Pancreas (tissue), 10 donors: ENCODE data around the gene PRELID2. TPM values are rescaled to one million over a fixed set of nuclear protein-coding genes. Genes with fewer than 3 reads are reported as not detected.

ENCODE experiments used
- ATAC-seq, 4 donors: fragments of 200-7000 bp; cut with Tn5 transposase; one replicate each; pipeline versions ENCODE4 v1.8.0 to v1.9.1; 2020; ENCODE audit warnings: mild to moderate bottlenecking in 4 of 4, moderate library complexity in 4 of 4
- DNase-seq, 6 donors: peaks; one replicate each; pipeline ENCODE4 v3.0.0-alpha.2; 2020
- FAIRE-seq: peaks from 2 replicates; lab custom pipeline; 2012; peaks lifted over from hg19 to GRCh38; lab: Jason Lieb, UNC
- H3K27ac ChIP-seq, 4 donors: fragments of 200-600 bp; sonication (generic); 1 replicate in 3 of 4; 2 replicates in 1 of 4; pipeline versions ENCODE4 v1.5.0 to v1.8.0; 2020
- H3K27me3 ChIP-seq, 4 donors: fragments of 200-600 bp; one replicate each; pipeline ENCODE4 v1.8.0; 2021
- H3K36me3 ChIP-seq, 3 donors: fragments of 200-600 bp; sonication (generic) in 1 of 3; one replicate each; pipeline versions ENCODE4 v1.5.0 to v1.8.0; 2020 to 2021
- H3K4me1 ChIP-seq, 3 donors: fragments of 200-600 bp; one replicate each; pipeline ENCODE4 v1.8.0; 2021
- H3K4me3 ChIP-seq, 4 donors: fragments of 200-600 bp; sonication (generic) in 2 of 4; one replicate each; pipeline versions ENCODE4 v1.5.0 to v1.8.0; 2020 to 2021
- H3K9me3 ChIP-seq, 4 donors: fragments of 200-600 bp; one replicate each; pipeline ENCODE4 v1.8.0; 2021
- WGBS, 2 donors: extraction: QIAGEN DNeasy Blood & Tissue Kit; methylation state at CpG; one replicate each; pipeline ENCODE4 v1.1.7; 2013; 5-methylcytosine and 5-hydroxymethylcytosine counted together
- intact Hi-C, 3 donors: fragments of 100-400 bp; cut with DNase I; formaldehyde crosslinking; loops; one replicate each; pipeline versions ENCODE4 v1.11.1 to v1.14.2; 2022
- polyA plus RNA-seq, 2 donors: library from polyadenylated mRNA; stranded (reverse); fragments of 200-250 nt; gene quantifications; one replicate each; pipeline ENCODE4 v1.2.3, GENCODE V29; 2013
- total RNA-seq, 6 donors: library from RNA; stranded (reverse); fragmentation: NEBNext Ultra II Directional in 4 of 6; extraction: Animal tissue kit (Norgen Biotek cat#: 25700) in 4 of 6; gene quantifications; one replicate each; pipeline versions ENCODE4 v1.2.1 to v1.2.4, GENCODE V29; 2021 to 2023
- TF ChIP-seq, protein P1 (sequence below), 4 donors: fragments of 200-600 bp; sonication (generic) in 3 of 4; IDR thresholded peaks; one replicate each; pipeline versions ENCODE4 v1.5.0 to v1.8.0; 2021; ENCODE audit warnings: antibody characterized with exemption in 4 of 4
- donor health status: healthy with polysubstance abuse.
- donor health status: DM: no; HTN: no; CAD: no; lungs with moderate emphysema.
- donor health status: DM: no; HTN: no; CAD: no.
- donor health status: control.
- donor health status: control.
- donor health status: Bipolar disorder and iron deficiency.
- donor health status: DM: yes; HTN: yes; CAD: no.
- donor health status: DM: no; HTN: no; CAD: no.
- donor health status: DM: no; HTN: no; CAD: no.
- donor health status: DM: yes; HTN: yes; CAD: no.

The PRELID2 gene
- total and polyA plus RNA-seq, 8 donors, result 4.0 to 15.2 (median 10.0) TPM

DNA sequence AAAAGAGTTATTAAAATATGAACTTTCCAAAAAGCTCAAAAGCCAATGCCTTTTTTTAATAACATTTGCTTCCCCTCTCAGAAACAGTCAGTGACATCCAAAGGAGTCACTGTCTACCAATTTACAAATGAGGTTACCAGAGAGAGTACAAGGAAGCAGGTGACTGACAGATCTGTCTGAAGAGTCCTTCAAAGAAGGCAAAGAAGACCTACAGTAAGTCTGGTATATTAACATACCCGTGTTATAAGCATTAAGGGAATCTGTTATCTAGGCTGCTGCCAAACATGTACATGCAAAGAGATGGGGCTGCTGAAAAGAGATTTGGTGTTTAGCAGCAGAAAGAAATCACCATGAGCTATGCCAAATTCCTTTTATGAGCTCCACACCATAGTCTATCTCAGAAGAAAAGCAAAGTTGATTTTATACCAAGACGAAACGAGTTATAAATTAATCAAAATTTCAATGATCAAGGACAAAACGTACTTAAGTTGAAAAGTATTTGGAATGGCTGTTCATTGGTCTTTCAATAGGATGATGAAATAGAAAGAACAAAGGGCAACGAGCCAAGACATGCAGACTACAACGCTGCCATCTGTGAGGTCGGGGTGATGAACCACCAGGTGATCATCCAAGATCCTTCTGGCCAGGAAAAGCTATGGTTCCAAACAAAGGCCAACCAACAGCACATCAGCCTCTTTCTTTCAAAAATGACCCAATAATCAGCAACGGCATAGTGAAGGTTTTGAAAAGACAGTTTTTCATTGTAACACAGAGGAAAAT is 8.1 kb downstream of the PRELID2 start:
- no peak for DNase-seq
- H3K4me3 ChIP-seq, result no peak overlapping the region
- H3K27ac ChIP-seq, result no peak overlapping the region
- no peaks in the 10 kb centered on the region for H3K9me3 ChIP-seq
- no peak for ATAC-seq
- TF ChIP-seq, protein P1, sequence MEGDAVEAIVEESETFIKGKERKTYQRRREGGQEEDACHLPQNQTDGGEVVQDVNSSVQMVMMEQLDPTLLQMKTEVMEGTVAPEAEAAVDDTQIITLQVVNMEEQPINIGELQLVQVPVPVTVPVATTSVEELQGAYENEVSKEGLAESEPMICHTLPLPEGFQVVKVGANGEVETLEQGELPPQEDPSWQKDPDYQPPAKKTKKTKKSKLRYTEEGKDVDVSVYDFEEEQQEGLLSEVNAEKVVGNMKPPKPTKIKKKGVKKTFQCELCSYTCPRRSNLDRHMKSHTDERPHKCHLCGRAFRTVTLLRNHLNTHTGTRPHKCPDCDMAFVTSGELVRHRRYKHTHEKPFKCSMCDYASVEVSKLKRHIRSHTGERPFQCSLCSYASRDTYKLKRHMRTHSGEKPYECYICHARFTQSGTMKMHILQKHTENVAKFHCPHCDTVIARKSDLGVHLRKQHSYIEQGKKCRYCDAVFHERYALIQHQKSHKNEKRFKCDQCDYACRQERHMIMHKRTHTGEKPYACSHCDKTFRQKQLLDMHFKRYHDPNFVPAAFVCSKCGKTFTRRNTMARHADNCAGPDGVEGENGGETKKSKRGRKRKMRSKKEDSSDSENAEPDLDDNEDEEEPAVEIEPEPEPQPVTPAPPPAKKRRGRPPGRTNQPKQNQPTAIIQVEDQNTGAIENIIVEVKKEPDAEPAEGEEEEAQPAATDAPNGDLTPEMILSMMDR (IDR thresholded peaks at IDR 0.05), result no peak
- H3K4me1 ChIP-seq, result peaks cover 10 to 36% (median 14%) of the 10 kb centered on the region in 3 donors
- no peaks in the 10 kb centered on the region for H3K36me3 ChIP-seq
- intact Hi-C loops, result loop anchor here in 1 of 3 donors (5.0 kb wide), 1 partner anchor 145 kb away; no protein-coding TSS in a partner anchor
- 33 to 34% methylated on average over 8 of the region's 8 CpGs for WGBS, 2 donors
- H3K27me3 ChIP-seq, result no peaks in the 10 kb centered on the region
- no peak for FAIRE-seq

DNA sequence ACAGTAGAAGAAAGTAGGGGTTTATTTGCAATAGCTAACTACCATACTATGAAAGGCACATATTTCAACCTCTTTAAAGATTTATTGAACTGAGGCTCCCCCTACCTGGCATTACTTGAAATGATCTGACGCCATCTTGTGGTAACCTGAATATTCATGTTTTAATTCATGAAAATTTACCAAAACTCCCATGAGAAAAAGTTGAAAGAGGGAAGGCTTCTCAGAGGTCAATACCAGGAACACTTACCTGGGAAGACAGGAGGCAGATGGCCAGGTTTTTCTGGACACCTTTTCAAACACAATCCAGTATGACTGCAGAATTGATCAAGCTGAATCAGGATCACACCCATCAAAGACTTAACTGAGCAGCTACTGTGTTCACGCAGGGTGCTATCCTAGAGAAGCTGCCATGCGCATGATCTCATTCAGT is 9.4 kb downstream of the PRELID2 start:
- H3K27ac ChIP-seq, result no peak overlapping the region
- TF ChIP-seq, protein P1 (IDR thresholded peaks at IDR 0.05), result peak; percentile 31 to 53 (median 40)
- no peak overlapping the region for H3K4me3 ChIP-seq
- H3K27me3 ChIP-seq, result no peaks in the 10 kb centered on the region
- no peak for DNase-seq
- 62 to 67% methylated on average over 3 of the region's 3 CpGs for WGBS, 2 donors
- peak in 3 of 4 donors; percentile 67 to 74 (median 72) for ATAC-seq
- H3K36me3 ChIP-seq, result no peaks in the 10 kb centered on the region
- H3K9me3 ChIP-seq, result no peaks in the 10 kb centered on the region
- intact Hi-C loops, result loop anchor here in 1 of 3 donors (5.0 kb wide), 1 partner anchor 143 kb away; no protein-coding TSS in a partner anchor
- H3K4me1 ChIP-seq, result peaks cover 10 to 32% (median 14%) of the 10 kb centered on the region in 3 donors
- FAIRE-seq, result no peak

DNA sequence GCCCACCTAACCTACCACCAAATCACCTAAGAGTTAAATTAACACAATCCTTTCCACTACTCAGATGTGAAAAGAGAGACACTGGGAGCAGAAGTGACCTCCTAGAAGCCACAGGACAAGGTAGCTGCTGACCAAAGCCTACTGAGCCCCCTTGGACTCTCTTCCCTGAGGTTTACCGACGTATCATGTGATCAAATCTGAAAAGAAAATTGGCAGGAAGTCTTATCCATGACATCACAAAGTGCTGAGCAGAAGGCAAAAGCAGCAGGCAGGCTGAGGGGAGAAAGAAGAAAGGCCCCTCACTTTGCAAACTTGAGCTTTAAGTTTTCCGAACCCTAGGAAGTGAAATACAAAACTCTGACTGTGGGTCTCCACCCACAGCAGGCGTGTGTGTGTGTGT is 11.1 kb downstream of the PRELID2 start:
- intact Hi-C loops, result no loop called here
- ATAC-seq, result no peak
- H3K27ac ChIP-seq, result no peak overlapping the region
- H3K4me3 ChIP-seq, result no peak overlapping the region
- FAIRE-seq, result no peak
- H3K4me1 ChIP-seq, result peaks cover 0 to 16% (median 4%) of the 10 kb centered on the region in 3 donors
- no peak for DNase-seq
- TF ChIP-seq, protein P1 (IDR thresholded peaks at IDR 0.05), result no peak
- no peaks in the 10 kb centered on the region for H3K9me3 ChIP-seq
- H3K36me3 ChIP-seq, result no peaks in the 10 kb centered on the region
- no peaks in the 10 kb centered on the region for H3K27me3 ChIP-seq
- 62 to 63% methylated on average over 4 of the region's 4 CpGs for WGBS, 2 donors

DNA sequence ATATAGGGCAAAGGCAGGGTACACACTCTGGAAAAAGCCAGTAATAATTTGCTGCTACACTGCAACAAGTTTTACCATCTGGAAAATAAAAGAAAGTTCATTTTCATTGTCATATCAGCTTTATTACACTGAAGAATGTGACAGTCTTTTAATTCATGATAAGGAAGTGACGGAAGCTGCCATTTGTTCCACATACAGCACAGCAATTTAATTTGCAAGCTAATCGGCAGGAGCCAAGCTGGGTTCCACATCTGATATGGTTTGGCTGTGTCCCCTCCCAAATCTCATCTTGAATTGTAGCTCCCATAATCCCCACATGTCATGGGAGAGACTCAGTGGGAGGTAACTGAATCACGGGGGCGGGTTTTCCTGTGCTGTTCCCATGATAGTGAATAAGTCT is 16.5 kb downstream of the PRELID2 start:
- Histone ChIP-seq H3K4me3 (no peak overlapping the region), H3K9me3 (no peaks in the 10 kb centered on the region), H3K27me3 (no peaks in the 10 kb centered on the region), H3K36me3 (no peaks in the 10 kb centered on the region), H3K27ac (no peak overlapping the region), H3K4me1 (no peaks in the 10 kb centered on the region)
- intact Hi-C loops, result loop anchor here in 1 of 3 donors (10.0 kb wide), 1 partner anchor 134 kb away; no protein-coding TSS in a partner anchor
- no peak for DNase-seq
- 79 to 80% methylated on average over 4 of the region's 4 CpGs for WGBS, 2 donors
- no peak for FAIRE-seq
- TF ChIP-seq, protein P1 (IDR thresholded peaks at IDR 0.05), result no peak
- no peak for ATAC-seq

DNA sequence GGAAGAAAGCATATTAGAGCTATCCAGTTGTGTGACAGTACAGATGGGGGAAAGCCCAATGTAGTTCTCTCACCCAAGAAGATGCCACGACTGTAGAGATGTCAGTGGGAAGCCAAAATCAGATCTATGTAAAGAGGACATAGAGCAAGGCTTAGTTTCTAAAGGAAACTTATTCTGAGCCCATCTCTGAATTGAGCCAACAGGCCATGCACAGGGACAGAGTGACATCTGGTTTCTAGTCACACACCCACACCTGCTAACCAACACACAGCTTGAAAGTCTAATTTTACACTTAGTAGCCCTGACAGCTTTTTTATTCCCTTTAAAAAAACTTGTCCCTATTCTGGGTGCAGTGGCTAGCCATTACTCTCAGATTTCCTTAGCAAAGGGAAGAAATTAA is 22.3 kb downstream of the PRELID2 start:
- no peak for ATAC-seq
- H3K36me3 ChIP-seq, result no peaks in the 10 kb centered on the region
- no peak for DNase-seq
- H3K27me3 ChIP-seq, result no peaks in the 10 kb centered on the region
- intact Hi-C loops, result loop anchor here in 1 of 3 donors (10.0 kb wide), 1 partner anchor 128 kb away; no protein-coding TSS in a partner anchor
- no peak for FAIRE-seq
- no peak overlapping the region for H3K4me3 ChIP-seq
- TF ChIP-seq, protein P1 (IDR thresholded peaks at IDR 0.05), result no peak
- no peaks in the 10 kb centered on the region for H3K9me3 ChIP-seq
- WGBS, 2 donors, result 75 to 76% methylated on average over 1 of the region's 1 CpG
- no peaks in the 10 kb centered on the region for H3K4me1 ChIP-seq
- H3K27ac ChIP-seq, result no peak overlapping the region
